Measurements from ENCODE around the gene ASIP.
A peak's percentile ranks its signal among the peaks of the same experiment; 100 is the strongest.
"Not testable (repeated sequence)": the region's sequence is repeated elsewhere in the genome, so short reads cannot be mapped to it uniquely, and the experiment has no call there.

ASIP gene

GRCh38 chr20:34242879-34243278 is 1.7 kb downstream of the ASIP start:
- no peak for DNase-seq (ENCODE audit: low read depth)

- DNase-seq (ENCODE audit: low read depth), result no peak
Observed at GRCh38 chr20:34243377-34243776, 2.2 kb downstream of the ASIP start.

GRCh38 chr20:34246126-34246626 is 5.0 kb downstream of the ASIP start:
- DNase-seq (ENCODE audit: low read depth), result no peak

- DNase-seq (ENCODE audit: low read depth), result no peak
Observed at GRCh38 chr20:34249291-34249690, 8.1 kb downstream of the ASIP start.

GRCh38 chr20:34250005-34250404 is 8.8 kb downstream of the ASIP start:
- DNase-seq (ENCODE audit: low read depth), result no peak

GRCh38 chr20:34251619-34252018 is 10.4 kb downstream of the ASIP start:
- no peak for DNase-seq (ENCODE audit: low read depth)

- not testable (repeated sequence) for DNase-seq (ENCODE audit: low read depth)
Observed at GRCh38 chr20:34252431-34253086, 11.3 kb downstream of the ASIP start.

GRCh38 chr20:34254979-34255378 is 13.8 kb downstream of the ASIP start:
- no peak for DNase-seq (ENCODE audit: low read depth)

- DNase-seq (ENCODE audit: low read depth), result no peak
Observed at GRCh38 chr20:34256629-34257124, 15.5 kb downstream of the ASIP start.

GRCh38 chr20:34260208-34260942 is 19.2 kb downstream of the ASIP start:
- DNase-seq (ENCODE audit: low read depth), result no peak

GRCh38 chr20:34262488-34263288 is 21.5 kb downstream of the ASIP start:
- DNase-seq (ENCODE audit: low read depth), result no peak

- not testable (repeated sequence) for DNase-seq (ENCODE audit: low read depth)
Observed at GRCh38 chr20:34263468-34263867, 22.2 kb downstream of the ASIP start.

GRCh38 chr20:34264141-34264540 is 22.9 kb downstream of the ASIP start:
- DNase-seq (ENCODE audit: low read depth), result no peak

- DNase-seq (ENCODE audit: low read depth), result no peak
Observed at GRCh38 chr20:34268145-34268544, 26.9 kb downstream of the ASIP start.

GRCh38 chr20:34268851-34269636 is 27.8 kb downstream of the ASIP start:
- DNase-seq (ENCODE audit: low read depth), result no peak

- no peak for DNase-seq (ENCODE audit: low read depth)
Observed at GRCh38 chr20:34269996-34270627, 28.9 kb downstream of the ASIP start.

GRCh38 chr20:34271956-34272355 is 30.7 kb downstream of the ASIP start:
- DNase-seq (ENCODE audit: low read depth), result peak; percentile 35

GRCh38 chr20:34274694-34275093 is 33.5 kb downstream of the ASIP start:
- no peak for DNase-seq (ENCODE audit: low read depth)

GRCh38 chr20:34281177-34281576 is 40.0 kb downstream of the ASIP start:
- no peak for DNase-seq (ENCODE audit: low read depth)

- no peak for DNase-seq (ENCODE audit: low read depth)
Observed at GRCh38 chr20:34282041-34282440, 40.8 kb downstream of the ASIP start.

GRCh38 chr20:34283844-34284243 is 42.6 kb downstream of the ASIP start:
- DNase-seq (ENCODE audit: low read depth), result no peak

All from HS-27A (cell line).